C4-2B (cell line): ENCODE data around the gene GNMT.
"Not testable (repeated sequence)": the region's sequence is repeated elsewhere in the genome, so short reads cannot be mapped to it uniquely, and the experiment has no call there.

Experiments
- H3K27ac ChIP-seq: fragments of 450-650 bp; 2 replicates; pipeline ENCODE4 v1.5.1; 2017
- ZFX ChIP-seq: fragments of 450-650 bp; IDR thresholded peaks from 2 replicates; pipeline ENCODE4 v1.6.1; 2017
- TF ChIP-seq, protein P1 (sequence below): fragments of 450-650 bp; conservative IDR thresholded peaks from 2 replicates; pipeline ENCODE4 v1.5.1; 2017; ENCODE audit warnings: mild to moderate bottlenecking

Gene GNMT

DNA sequence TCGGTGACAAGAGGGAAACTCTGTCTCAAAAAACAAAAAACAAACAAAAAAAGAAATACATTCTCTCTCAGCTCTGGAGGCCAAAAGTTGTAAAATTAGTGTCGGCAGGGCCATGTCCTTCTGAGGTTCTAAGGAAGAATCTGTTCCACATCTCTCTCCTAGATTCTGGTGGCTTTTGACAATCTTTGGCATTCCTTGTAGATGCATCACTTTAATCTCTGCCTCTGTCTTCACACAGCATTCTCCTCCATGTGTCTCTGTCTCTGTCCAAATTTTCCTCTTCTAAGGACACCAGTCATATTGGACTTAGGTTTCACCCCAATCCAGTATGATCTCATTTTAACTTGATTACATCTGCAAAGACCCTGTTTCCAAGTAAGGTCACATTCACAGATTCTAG is 32.9 kb downstream of the GNMT start:
- TF ChIP-seq ZFX, result no peak
- TF ChIP-seq, protein P1, sequence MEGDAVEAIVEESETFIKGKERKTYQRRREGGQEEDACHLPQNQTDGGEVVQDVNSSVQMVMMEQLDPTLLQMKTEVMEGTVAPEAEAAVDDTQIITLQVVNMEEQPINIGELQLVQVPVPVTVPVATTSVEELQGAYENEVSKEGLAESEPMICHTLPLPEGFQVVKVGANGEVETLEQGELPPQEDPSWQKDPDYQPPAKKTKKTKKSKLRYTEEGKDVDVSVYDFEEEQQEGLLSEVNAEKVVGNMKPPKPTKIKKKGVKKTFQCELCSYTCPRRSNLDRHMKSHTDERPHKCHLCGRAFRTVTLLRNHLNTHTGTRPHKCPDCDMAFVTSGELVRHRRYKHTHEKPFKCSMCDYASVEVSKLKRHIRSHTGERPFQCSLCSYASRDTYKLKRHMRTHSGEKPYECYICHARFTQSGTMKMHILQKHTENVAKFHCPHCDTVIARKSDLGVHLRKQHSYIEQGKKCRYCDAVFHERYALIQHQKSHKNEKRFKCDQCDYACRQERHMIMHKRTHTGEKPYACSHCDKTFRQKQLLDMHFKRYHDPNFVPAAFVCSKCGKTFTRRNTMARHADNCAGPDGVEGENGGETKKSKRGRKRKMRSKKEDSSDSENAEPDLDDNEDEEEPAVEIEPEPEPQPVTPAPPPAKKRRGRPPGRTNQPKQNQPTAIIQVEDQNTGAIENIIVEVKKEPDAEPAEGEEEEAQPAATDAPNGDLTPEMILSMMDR, result no peak
- H3K27ac ChIP-seq, result no peak overlapping the region

DNA sequence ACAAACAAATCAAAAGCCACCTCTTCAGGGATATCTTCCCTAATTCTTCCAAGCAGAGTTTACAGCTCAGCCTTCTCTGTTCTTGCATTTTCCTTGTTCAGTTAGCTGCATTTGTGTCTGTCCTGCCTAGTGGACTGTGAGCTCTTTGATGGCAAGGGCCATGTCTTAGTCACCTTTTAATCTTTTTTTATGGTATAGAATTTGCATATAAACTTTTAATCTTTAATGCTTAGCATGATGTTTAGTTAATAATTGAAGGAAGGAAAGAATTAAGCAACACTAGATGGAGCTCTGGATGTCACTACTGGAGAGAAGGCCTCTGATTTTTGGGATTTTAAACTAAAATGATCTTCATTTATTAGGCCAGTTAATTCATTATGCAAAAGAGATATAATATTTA is 36.0 kb downstream of the GNMT start:
- H3K27ac ChIP-seq, result no peak overlapping the region
- no peak for TF ChIP-seq ZFX
- TF ChIP-seq, protein P1, result no peak

DNA sequence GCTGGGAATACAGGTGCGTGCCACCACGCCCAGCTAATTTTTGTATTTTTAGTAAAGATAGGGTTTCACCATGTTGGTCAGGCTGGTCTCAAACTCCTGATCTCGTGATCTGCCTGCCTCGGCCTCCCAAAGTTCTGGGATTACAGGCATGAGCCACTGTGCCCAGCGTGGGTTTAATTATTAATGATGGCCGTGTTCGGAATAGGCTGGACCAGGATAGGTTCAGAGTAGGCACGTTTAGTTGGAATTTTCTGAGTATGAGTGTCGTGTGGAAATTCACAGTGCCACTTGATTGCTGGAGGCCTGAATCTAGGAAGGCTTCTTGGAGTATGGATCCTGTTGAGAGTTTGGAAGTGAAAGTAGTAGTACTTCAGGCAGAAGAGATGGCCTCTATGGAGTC is 37.7 kb downstream of the GNMT start:
- not testable (repeated sequence) for H3K27ac ChIP-seq

DNA sequence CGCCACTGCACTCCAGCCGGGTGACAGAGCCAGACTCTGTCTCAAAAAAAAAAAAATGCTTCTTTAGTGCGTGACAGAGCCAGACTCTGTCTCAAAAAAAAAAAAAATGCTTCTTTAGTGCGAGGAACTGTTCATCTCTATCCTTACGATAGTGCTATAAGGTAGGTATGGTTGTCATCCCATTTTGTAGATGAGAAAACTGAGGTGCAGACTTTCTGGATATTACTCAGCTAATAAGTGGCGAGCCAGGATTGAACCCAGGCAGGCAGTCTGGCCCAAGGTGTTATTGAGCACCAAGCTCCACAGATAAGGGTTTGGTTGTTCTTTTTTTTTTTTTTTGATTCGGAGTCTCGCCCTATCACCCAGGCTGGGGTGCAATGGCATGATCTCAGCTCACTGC is 41.3 kb downstream of the GNMT start:
- no peak for TF ChIP-seq ZFX
- H3K27ac ChIP-seq, result no peak overlapping the region

DNA sequence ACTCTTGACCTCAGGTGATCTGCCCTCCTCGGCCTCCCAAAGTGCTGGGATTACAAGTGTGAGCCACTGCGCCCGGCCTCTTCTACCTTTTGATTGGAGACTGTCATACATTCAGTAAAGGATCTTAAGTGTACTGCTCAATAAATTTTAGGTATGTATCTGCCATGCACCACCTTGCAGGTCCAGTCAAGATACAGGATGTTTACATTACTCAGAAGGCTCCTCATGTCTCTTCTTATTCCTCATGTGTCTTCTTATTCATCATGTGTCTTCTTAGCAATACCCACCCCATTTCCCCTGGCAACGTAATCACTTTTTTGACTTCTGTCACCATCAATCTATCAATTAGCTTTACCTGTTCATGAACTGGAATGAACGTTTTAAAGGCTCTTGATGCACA is 45.3 kb downstream of the GNMT start:
- no peak for TF ChIP-seq ZFX
- TF ChIP-seq, protein P1, result no peak
- no peak overlapping the region for H3K27ac ChIP-seq

DNA sequence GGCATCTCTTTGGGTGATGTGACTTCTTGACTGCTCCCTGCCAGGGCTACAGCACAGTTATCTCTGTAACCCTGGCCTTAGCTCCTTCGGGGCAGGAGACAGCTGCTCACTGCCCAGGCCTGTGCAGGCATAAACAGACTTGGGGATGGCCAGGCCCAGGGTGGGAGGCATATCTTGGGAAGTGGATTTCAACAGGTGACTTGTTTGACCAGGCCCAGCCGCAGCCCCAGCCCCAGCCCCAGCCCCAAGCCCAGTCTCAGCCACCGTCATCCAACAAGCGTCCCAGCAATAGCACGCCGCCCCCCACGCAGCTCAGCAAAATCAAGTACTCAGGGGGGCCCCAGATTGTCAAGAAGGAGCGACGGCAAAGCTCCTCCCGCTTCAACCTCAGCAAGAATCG is 45.7 kb downstream of the GNMT start:
- H3K27ac ChIP-seq, result no peak overlapping the region

DNA sequence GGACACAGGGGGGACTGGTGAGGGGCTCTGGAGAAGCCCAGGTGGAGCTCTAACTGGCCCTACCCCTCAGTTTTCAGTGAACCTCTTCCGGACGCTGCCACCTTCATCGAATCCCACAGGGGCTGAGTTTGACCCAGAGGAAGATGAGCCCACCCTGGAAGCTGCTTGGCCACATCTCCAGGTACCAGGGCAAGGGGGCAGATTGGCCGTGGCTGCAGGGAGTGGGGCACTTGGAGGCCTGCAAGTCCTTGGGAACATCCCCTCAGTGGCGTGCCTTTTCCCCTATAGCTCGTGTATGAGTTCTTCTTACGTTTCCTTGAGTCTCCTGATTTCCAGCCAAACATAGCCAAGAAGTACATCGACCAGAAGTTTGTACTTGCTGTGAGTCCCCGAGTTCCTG is 46.6 kb downstream of the GNMT start:
- no peak for TF ChIP-seq ZFX
- H3K27ac ChIP-seq, result no peak overlapping the region

More for the DNA sequence above, 45.7 kb downstream of the GNMT start:
- TF ChIP-seq ZFX, result no peak
- TF ChIP-seq, protein P1, result no peak

DNA sequence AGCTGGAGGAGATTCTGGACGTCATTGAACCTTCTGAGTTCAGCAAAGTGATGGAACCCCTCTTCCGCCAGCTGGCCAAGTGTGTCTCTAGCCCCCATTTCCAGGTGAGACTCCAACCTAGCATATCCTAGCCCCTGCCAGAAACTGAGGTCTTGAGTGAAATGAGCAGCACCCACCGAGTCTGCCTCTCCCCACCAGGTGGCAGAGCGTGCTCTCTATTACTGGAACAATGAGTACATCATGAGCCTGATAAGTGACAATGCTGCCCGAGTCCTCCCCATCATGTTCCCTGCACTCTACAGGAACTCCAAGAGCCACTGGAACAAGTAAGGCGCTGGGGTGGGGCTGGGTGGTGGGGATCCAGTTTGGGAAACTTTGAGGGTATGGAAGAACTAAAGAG is 48.6 kb downstream of the GNMT start:
- H3K27ac ChIP-seq, result no peak overlapping the region

DNA sequence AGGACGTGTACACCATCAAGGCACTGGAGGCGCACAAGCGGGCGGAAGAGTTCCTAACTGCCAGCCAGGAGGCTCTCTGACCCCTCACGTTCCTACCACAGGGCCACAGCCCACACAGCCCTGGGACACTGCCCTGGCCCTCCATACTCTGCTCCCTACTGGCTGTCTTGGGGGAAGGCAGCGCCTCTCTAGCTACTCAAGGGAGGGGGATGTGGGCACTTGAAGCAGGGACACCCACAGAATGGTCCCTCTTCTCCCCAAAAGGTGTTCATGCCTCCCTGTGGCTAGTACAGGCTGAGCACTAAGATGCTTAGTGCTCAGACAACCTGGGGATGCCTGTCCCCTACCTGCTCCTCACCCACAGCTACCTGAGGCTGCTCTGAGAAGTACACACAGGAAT is 50.7 kb downstream of the GNMT start:
- TF ChIP-seq ZFX, result no peak
- TF ChIP-seq, protein P1, result no peak
- no peak overlapping the region for H3K27ac ChIP-seq

More for the DNA sequence above, 48.6 kb downstream of the GNMT start:
- TF ChIP-seq, protein P1, result no peak; the same call in 1 of the 2 replicates
- TF ChIP-seq ZFX, result no peak
